H9 (cell line): ENCODE data around the gene ITGBL1. TPM values are rescaled to one million over a fixed set of nuclear protein-coding genes. Genes with fewer than 3 reads are reported as not detected.

Experiments
- DNase-seq: peaks from one replicate; pipeline ENCODE4 v3.0.0-alpha.2; 2017
- H2AFZ ChIP-seq: one replicate; pipeline ENCODE4 v1.6.1; 2013; ENCODE audit warnings: mild to moderate bottlenecking, low read length, control low read depth, moderate library complexity
- H2AK5ac ChIP-seq: 2 replicates; pipeline ENCODE4 v1.6.1; 2013; ENCODE audit warnings: low read length, control low read depth, mixed read lengths; ENCODE audit not compliant: insufficient read length
- H2BK120ac ChIP-seq: one replicate; pipeline ENCODE4 v1.6.1; 2013; ENCODE audit warnings: low read depth, mild to moderate bottlenecking, low read length, control low read depth, inconsistent platforms; ENCODE audit not compliant: poor library complexity, severe bottlenecking
- H2BK12ac ChIP-seq: 2 replicates; pipeline ENCODE4 v1.6.1; 2013; ENCODE audit warnings: low read length, control low read depth, mixed read lengths, low read depth; ENCODE audit not compliant: insufficient read length
- H2BK15ac ChIP-seq: 2 replicates; pipeline ENCODE4 v1.6.1; 2013; ENCODE audit warnings: low read depth, low read length, control low read depth
- H2BK20ac ChIP-seq: one replicate; pipeline ENCODE4 v1.6.1; 2013; ENCODE audit warnings: low read depth, mild to moderate bottlenecking, low read length, control low read depth, inconsistent platforms; ENCODE audit not compliant: poor library complexity, severe bottlenecking
- H2BK5ac ChIP-seq: 2 replicates; pipeline ENCODE4 v1.6.1; 2013; ENCODE audit warnings: low read length, control low read depth, mixed read lengths; ENCODE audit not compliant: insufficient read length
- H3K14ac ChIP-seq: 2 replicates; pipeline ENCODE4 v1.6.1; 2013; ENCODE audit warnings: low read length, control low read depth; ENCODE audit not compliant: insufficient read depth
- H3K18ac ChIP-seq: 2 replicates; pipeline ENCODE4 v1.6.1; 2013; ENCODE audit warnings: low read depth, mild to moderate bottlenecking, mixed read lengths, low read length, control low read depth; ENCODE audit not compliant: insufficient read length
- H3K23ac ChIP-seq: 2 replicates; pipeline ENCODE4 v1.6.1; 2013; ENCODE audit warnings: low read length, control low read depth, mixed read lengths, low read depth; ENCODE audit not compliant: insufficient read length
- H3K23me2 ChIP-seq: 2 replicates; pipeline ENCODE4 v1.6.1; 2013; ENCODE audit warnings: low read depth, mild to moderate bottlenecking, mixed read lengths, low read length, control low read depth; ENCODE audit not compliant: insufficient read length, poor library complexity, severe bottlenecking
- H3K27ac ChIP-seq: 2 replicates; pipeline ENCODE4 v1.5.1; 2013; ENCODE audit warnings: low read length, control low read depth, mixed read lengths, low read depth; ENCODE audit not compliant: insufficient read length
- H3K27me3 ChIP-seq: 2 replicates; pipeline ENCODE4 v1.6.1; 2013; ENCODE audit warnings: low read length, control low read depth, inconsistent platforms; ENCODE audit not compliant: insufficient read depth
- H3K4ac ChIP-seq: 2 replicates; pipeline ENCODE4 v1.6.1; 2013; ENCODE audit warnings: low read depth, mild to moderate bottlenecking, control low read depth, inconsistent platforms, low read length, moderate library complexity
- H3K4me1 ChIP-seq: 2 replicates; pipeline ENCODE4 v1.6.1; 2013; ENCODE audit warnings: low read length, control low read depth, inconsistent platforms; ENCODE audit not compliant: insufficient read depth
- H3K4me2 ChIP-seq: 2 replicates; pipeline ENCODE4 v1.6.1; 2013; ENCODE audit warnings: low read length, control low read depth, mixed read lengths; ENCODE audit not compliant: insufficient read length, insufficient read depth
- H3K56ac ChIP-seq: 2 replicates; pipeline ENCODE4 v1.6.1; 2013; ENCODE audit warnings: low read depth, mild to moderate bottlenecking, mixed read lengths, low read length, control low read depth; ENCODE audit not compliant: insufficient read length
- H3K79me1 ChIP-seq: 2 replicates; pipeline ENCODE4 v1.6.1; 2013; ENCODE audit warnings: low read depth, mild to moderate bottlenecking, moderate library complexity, low read length, control low read depth, inconsistent platforms; ENCODE audit not compliant: insufficient read depth, poor library complexity, severe bottlenecking
- H3K79me2 ChIP-seq: 2 replicates; pipeline ENCODE4 v1.6.1; 2013; ENCODE audit warnings: low read length, control low read depth, inconsistent platforms; ENCODE audit not compliant: insufficient read depth
- H3K9ac ChIP-seq: 2 replicates; pipeline ENCODE4 v1.6.1; 2013; ENCODE audit warnings: low read length, control low read depth, mixed read lengths; ENCODE audit not compliant: insufficient read length; ENCODE audit errors: extremely low read depth
- H3K9me3 ChIP-seq: one replicate; pipeline ENCODE4 v1.6.1; 2013; ENCODE audit warnings: low read depth, low read length, inconsistent platforms; ENCODE audit not compliant: control insufficient read depth
- H3T11ph ChIP-seq: one replicate; pipeline ENCODE4 v1.6.1; 2013; ENCODE audit warnings: mild to moderate bottlenecking, low read length, control low read depth, inconsistent platforms
- H4K20me1 ChIP-seq: one replicate; pipeline ENCODE4 v1.6.1; 2013; ENCODE audit not compliant: control insufficient read depth, insufficient read length, insufficient read depth
- H4K5ac ChIP-seq: 2 replicates; pipeline ENCODE4 v1.6.1; 2013; ENCODE audit warnings: low read depth, mild to moderate bottlenecking, mixed read lengths, low read length, control low read depth; ENCODE audit not compliant: insufficient read length
- H4K8ac ChIP-seq: replicated peaks from 2 replicates; pipeline ENCODE4 v1.6.1; 2013; ENCODE audit warnings: low read length, control low read depth, mixed read lengths, low read depth; ENCODE audit not compliant: insufficient read length
- H4K91ac ChIP-seq: 2 replicates; pipeline ENCODE4 v1.6.1; 2013; ENCODE audit warnings: low read depth, mild to moderate bottlenecking, moderate library complexity, mixed read lengths, low read length, control low read depth; ENCODE audit not compliant: insufficient read length
- H3K27ac Mint-ChIP-seq, 3 experiments: 2 replicates in 2 of 3; 3 replicates in 1 of 3; pipeline ENCODE4 v1.8.0; 2020 to 2021; ENCODE audit warnings: mixed read lengths in 3 of 3, mild to moderate bottlenecking in 1 of 3, moderate library complexity in 1 of 3
- H3K27me3 Mint-ChIP-seq: 2 replicates; pipeline ENCODE4 v1.8.0; 2021; ENCODE audit warnings: low read depth, mild to moderate bottlenecking, moderate library complexity, mixed read lengths
- H3K36me3 Mint-ChIP-seq, 3 experiments: 2 replicates in 2 of 3; 3 replicates in 1 of 3; pipeline ENCODE4 v1.8.0; 2020 to 2021; ENCODE audit warnings: low read depth in 3 of 3, mixed read lengths in 3 of 3; ENCODE audit not compliant: insufficient read depth in 1 of 3
- H3K4me1 Mint-ChIP-seq, 2 experiments: 2 replicates each; pipeline ENCODE4 v1.8.0; 2020; ENCODE audit warnings: mixed read lengths in 2 of 2
- H3K4me3 Mint-ChIP-seq, 2 experiments: 2 replicates in 1 of 2; 3 replicates in 1 of 2; pipeline ENCODE4 v1.8.0; 2020 to 2021; ENCODE audit warnings: mild to moderate bottlenecking in 2 of 2, mixed read lengths in 2 of 2, moderate library complexity in 1 of 2
- H3K9me3 Mint-ChIP-seq, 2 experiments: 2 replicates in 1 of 2; 3 replicates in 1 of 2; pipeline ENCODE4 v1.8.0; 2020; ENCODE audit warnings: mild to moderate bottlenecking in 2 of 2, mixed read lengths in 2 of 2, moderate library complexity in 1 of 2
- WGBS: extraction: QIAGEN DNeasy Blood & Tissue Kit; methylation state at CpG from one replicate; pipeline ENCODE4 v1.1.7; 2013; ENCODE audit warnings: missing lambda C conversion rate, low lambda C conversion rate, mixed read lengths; ENCODE audit not compliant: insufficient read length; ENCODE audit errors: extremely low coverage; 5-methylcytosine and 5-hydroxymethylcytosine counted together
- total RNA-seq: library from RNA; stranded (reverse); gene quantifications from 2 replicates; pipeline ENCODE4 v1.2.1, GENCODE V29; 2021
- TF ChIP-seq, protein P1 (sequence below): fragments of 200-600 bp; sonication (generic); conservative IDR thresholded peaks from 3 replicates; pipeline ENCODE4 v1.8.0; 2021; ENCODE audit warnings: antibody characterized with exemption, mild to moderate bottlenecking

The ITGBL1 gene
- total RNA-seq, 1 experiment from 2014 or later, result not detected

GRCh38 chr13:101434486-101434885, 18.0 kb upstream of the ITGBL1 start:
- H2AK5ac ChIP-seq, result no peak overlapping the region
- no peaks in the 10 kb centered on the region for H3K4me1 Mint-ChIP-seq
- H2BK20ac ChIP-seq, result no peak overlapping the region
- no peak overlapping the region for H3K4me2 ChIP-seq
- no peak for DNase-seq
- H3K27ac ChIP-seq, result no peak overlapping the region
- H3K14ac ChIP-seq, result no peak overlapping the region
- no peaks in the 10 kb centered on the region for H3K9me3 ChIP-seq
- H2BK12ac ChIP-seq, result no peak overlapping the region
- H3K56ac ChIP-seq, result no peak overlapping the region
- no peak overlapping the region for H2BK5ac ChIP-seq
- H2BK15ac ChIP-seq, result no peak overlapping the region
- H3K27me3 Mint-ChIP-seq, result no peaks in the 10 kb centered on the region
- no peak overlapping the region for H3K4me3 Mint-ChIP-seq
- no peak overlapping the region for H3K18ac ChIP-seq
- no peak overlapping the region for H3K9ac ChIP-seq
- H4K8ac ChIP-seq, result no peak overlapping the region
- no peak overlapping the region for H2BK120ac ChIP-seq
- no peaks in the 10 kb centered on the region for H3K9me3 Mint-ChIP-seq
- no peak overlapping the region for H2AFZ ChIP-seq
- H3K27me3 ChIP-seq, result no peaks in the 10 kb centered on the region
- no peaks in the 10 kb centered on the region for H3K79me1 ChIP-seq
- H3K23ac ChIP-seq, result no peak overlapping the region
- no CpG with 5 or more reads among the region's 3 CpGs for WGBS
- no peaks in the 10 kb centered on the region for H3K36me3 Mint-ChIP-seq
- no peak overlapping the region for H4K91ac ChIP-seq
- no peaks in the 10 kb centered on the region for H3K4me1 ChIP-seq
- no peak overlapping the region for H3K27ac Mint-ChIP-seq
- TF ChIP-seq, protein P1, sequence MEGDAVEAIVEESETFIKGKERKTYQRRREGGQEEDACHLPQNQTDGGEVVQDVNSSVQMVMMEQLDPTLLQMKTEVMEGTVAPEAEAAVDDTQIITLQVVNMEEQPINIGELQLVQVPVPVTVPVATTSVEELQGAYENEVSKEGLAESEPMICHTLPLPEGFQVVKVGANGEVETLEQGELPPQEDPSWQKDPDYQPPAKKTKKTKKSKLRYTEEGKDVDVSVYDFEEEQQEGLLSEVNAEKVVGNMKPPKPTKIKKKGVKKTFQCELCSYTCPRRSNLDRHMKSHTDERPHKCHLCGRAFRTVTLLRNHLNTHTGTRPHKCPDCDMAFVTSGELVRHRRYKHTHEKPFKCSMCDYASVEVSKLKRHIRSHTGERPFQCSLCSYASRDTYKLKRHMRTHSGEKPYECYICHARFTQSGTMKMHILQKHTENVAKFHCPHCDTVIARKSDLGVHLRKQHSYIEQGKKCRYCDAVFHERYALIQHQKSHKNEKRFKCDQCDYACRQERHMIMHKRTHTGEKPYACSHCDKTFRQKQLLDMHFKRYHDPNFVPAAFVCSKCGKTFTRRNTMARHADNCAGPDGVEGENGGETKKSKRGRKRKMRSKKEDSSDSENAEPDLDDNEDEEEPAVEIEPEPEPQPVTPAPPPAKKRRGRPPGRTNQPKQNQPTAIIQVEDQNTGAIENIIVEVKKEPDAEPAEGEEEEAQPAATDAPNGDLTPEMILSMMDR, result no peak
- no peak overlapping the region for H3T11ph ChIP-seq
- no peaks in the 10 kb centered on the region for H3K79me2 ChIP-seq
- H4K20me1 ChIP-seq, result no peaks in the 10 kb centered on the region
- no peak overlapping the region for H4K5ac ChIP-seq
- no peaks in the 10 kb centered on the region for H3K23me2 ChIP-seq
- H3K4ac ChIP-seq, result no peak overlapping the region
